ENCODE results near the gene KANSL2.

The KANSL2 gene

DNA sequence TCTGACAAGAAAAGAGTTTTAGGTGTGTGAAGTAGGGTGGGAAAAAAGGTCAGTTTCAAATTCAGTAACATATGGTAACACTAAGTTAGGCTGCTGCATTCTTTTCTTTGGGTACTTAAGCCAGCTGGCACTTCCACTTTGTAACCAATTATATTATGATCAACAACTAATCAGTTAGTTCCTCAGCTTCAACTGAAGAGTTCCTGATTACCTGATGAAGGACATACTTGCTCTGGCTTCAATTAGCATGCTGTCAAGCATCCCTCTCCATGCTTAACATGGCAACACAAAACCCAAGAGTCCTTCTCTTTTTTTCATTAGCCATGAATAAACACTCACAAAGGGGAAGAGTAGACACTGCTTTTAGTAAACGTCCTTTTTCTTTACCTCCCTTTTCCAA, 6.8 kb upstream of the KANSL2 start:
- Histone ChIP-seq H3K27ac (replicated peaks) (no peak overlapping the region), H3K4me3 (replicated peaks; ENCODE audit: insufficient read depth, low read length) (no peak overlapping the region), H3K27me3 (ENCODE audit: insufficient read depth, poor library complexity, severe bottlenecking) (no peaks in the 10 kb centered on the region)
- TF ChIP-seq SPI1 (IDR thresholded peaks at IDR 0.05; ENCODE audit: borderline replicate concordance, low read depth) (no peak), GABPA (IDR thresholded peaks at IDR 0.05; ENCODE audit: low read depth) (no peak), POLR2AphosphoS5 (IDR thresholded peaks at IDR 0.05; ENCODE audit: low read depth) (no peak)
- TF ChIP-seq, protein P1, sequence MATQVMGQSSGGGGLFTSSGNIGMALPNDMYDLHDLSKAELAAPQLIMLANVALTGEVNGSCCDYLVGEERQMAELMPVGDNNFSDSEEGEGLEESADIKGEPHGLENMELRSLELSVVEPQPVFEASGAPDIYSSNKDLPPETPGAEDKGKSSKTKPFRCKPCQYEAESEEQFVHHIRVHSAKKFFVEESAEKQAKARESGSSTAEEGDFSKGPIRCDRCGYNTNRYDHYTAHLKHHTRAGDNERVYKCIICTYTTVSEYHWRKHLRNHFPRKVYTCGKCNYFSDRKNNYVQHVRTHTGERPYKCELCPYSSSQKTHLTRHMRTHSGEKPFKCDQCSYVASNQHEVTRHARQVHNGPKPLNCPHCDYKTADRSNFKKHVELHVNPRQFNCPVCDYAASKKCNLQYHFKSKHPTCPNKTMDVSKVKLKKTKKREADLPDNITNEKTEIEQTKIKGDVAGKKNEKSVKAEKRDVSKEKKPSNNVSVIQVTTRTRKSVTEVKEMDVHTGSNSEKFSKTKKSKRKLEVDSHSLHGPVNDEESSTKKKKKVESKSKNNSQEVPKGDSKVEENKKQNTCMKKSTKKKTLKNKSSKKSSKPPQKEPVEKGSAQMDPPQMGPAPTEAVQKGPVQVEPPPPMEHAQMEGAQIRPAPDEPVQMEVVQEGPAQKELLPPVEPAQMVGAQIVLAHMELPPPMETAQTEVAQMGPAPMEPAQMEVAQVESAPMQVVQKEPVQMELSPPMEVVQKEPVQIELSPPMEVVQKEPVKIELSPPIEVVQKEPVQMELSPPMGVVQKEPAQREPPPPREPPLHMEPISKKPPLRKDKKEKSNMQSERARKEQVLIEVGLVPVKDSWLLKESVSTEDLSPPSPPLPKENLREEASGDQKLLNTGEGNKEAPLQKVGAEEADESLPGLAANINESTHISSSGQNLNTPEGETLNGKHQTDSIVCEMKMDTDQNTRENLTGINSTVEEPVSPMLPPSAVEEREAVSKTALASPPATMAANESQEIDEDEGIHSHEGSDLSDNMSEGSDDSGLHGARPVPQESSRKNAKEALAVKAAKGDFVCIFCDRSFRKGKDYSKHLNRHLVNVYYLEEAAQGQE (IDR thresholded peaks at IDR 0.05; ENCODE audit: insufficient replicate concordance, low read depth): no peak
- TF ChIP-seq, protein P2, sequence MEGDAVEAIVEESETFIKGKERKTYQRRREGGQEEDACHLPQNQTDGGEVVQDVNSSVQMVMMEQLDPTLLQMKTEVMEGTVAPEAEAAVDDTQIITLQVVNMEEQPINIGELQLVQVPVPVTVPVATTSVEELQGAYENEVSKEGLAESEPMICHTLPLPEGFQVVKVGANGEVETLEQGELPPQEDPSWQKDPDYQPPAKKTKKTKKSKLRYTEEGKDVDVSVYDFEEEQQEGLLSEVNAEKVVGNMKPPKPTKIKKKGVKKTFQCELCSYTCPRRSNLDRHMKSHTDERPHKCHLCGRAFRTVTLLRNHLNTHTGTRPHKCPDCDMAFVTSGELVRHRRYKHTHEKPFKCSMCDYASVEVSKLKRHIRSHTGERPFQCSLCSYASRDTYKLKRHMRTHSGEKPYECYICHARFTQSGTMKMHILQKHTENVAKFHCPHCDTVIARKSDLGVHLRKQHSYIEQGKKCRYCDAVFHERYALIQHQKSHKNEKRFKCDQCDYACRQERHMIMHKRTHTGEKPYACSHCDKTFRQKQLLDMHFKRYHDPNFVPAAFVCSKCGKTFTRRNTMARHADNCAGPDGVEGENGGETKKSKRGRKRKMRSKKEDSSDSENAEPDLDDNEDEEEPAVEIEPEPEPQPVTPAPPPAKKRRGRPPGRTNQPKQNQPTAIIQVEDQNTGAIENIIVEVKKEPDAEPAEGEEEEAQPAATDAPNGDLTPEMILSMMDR (IDR thresholded peaks at IDR 0.05; ENCODE audit: insufficient read depth, low read length): no peak
- no peak for DNase-seq (ENCODE audit: low read depth in 1 of 2, low spot score in 1 of 2)

DNA sequence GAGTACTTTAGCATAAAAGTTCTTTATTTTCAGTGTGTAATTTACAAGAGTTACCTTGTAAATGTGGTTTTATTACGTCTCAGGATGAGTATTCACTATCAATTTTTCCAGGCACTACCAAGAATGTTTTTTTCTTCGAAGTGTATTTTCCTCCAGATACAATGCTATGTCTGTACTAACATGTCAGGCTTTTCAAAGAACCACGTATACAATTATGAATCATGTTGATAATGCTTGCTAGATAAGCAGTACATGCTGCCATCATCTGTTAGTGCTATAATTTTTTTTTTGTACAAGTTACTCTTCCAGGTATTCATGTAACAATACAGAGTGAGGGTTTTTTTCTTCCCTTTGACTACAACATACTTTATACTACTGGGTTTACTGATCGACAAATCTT, 5.6 kb upstream of the KANSL2 start:
- Histone ChIP-seq H3K27ac (replicated peaks) (no peak overlapping the region), H3K27me3 (ENCODE audit: insufficient read depth, poor library complexity, severe bottlenecking) (no peaks in the 10 kb centered on the region), H3K4me3 (replicated peaks; ENCODE audit: insufficient read depth, low read length) (no peak overlapping the region)
- DNase-seq (ENCODE audit: low read depth in 1 of 2, low spot score in 1 of 2): no peak
- no peak for TF ChIP-seq SPI1 (IDR thresholded peaks at IDR 0.05; ENCODE audit: borderline replicate concordance, low read depth)
- TF ChIP-seq GABPA (IDR thresholded peaks at IDR 0.05; ENCODE audit: low read depth): no peak
- TF ChIP-seq, protein P1 (IDR thresholded peaks at IDR 0.05; ENCODE audit: insufficient replicate concordance, low read depth): no peak
- TF ChIP-seq, protein P2 (IDR thresholded peaks at IDR 0.05; ENCODE audit: insufficient read depth, low read length): no peak
- no peak for TF ChIP-seq POLR2AphosphoS5 (IDR thresholded peaks at IDR 0.05; ENCODE audit: low read depth)

DNA sequence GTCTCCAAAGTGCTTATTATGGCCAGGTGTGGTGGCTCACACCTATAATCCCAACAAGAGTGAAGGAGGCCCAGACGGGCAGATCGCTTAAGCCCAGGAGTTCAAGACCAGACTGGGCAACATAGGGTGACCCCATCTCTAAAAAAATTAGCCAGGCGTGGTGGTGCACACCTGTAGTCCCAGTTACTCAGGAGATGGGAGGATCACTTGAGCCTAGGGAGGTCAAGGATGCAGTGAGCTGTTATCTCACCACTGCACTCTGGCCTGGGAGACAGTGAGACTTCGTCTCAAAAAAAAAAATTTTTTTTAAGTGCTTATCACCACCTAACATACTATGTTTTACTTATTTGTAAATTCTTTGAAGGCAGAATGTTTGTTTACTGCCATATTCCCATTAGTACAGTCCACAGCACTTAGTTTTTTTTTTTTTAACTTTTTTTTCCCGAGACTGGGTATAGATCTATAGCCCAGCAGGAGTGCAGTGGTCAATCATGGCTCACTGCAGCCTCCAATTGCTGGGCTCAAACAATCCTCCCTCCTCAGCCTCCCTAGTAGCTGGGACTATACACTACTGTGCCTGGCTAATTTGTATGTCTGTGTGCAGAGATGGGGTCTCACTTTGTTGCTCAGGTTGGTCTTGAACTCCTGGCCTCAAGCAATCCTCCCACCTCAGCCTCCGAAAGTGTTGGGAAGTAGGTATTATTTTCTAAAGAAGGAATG, 4.7 kb upstream of the KANSL2 start:
- no peaks in the 10 kb centered on the region for H3K27me3 ChIP-seq (ENCODE audit: insufficient read depth, poor library complexity, severe bottlenecking)
- no peak overlapping the region for H3K27ac ChIP-seq (replicated peaks)
- H3K4me3 ChIP-seq (replicated peaks; ENCODE audit: insufficient read depth, low read length): no peak overlapping the region
- TF ChIP-seq POLR2AphosphoS5 (IDR thresholded peaks at IDR 0.05; ENCODE audit: low read depth): no peak
- TF ChIP-seq, protein P2 (IDR thresholded peaks at IDR 0.05; ENCODE audit: insufficient read depth, low read length): no peak
- no peak for TF ChIP-seq SPI1 (IDR thresholded peaks at IDR 0.05; ENCODE audit: borderline replicate concordance, low read depth)
- TF ChIP-seq, protein P1 (IDR thresholded peaks at IDR 0.05; ENCODE audit: insufficient replicate concordance, low read depth): no peak
- TF ChIP-seq GABPA (IDR thresholded peaks at IDR 0.05; ENCODE audit: low read depth): no peak
- no peak for DNase-seq (ENCODE audit: low read depth in 1 of 2, low spot score in 1 of 2)
